ENCODE measurements around the gene HOMER3. TPM values are rescaled to one million over a fixed set of nuclear protein-coding genes. Genes with fewer than 3 reads are reported as not detected.

Gene HOMER3
- polyA plus RNA-seq, 1 donor from 2014 or later, result 83.6 TPM

GRCh38 chr19:18946918-18947317 is 5.9 kb upstream of the HOMER3 start:
- TF ChIP-seq SMC3 (conservative IDR thresholded peaks at IDR 0.05; ENCODE audit: poor library complexity), result no peak
- TF ChIP-seq EP300 (conservative IDR thresholded peaks at IDR 0.05; ENCODE audit: poor library complexity, severe bottlenecking), result no peak
- TF ChIP-seq RAD21 (conservative IDR thresholded peaks at IDR 0.05), result no peak
- TF ChIP-seq POLR2AphosphoS5 (IDR thresholded peaks at IDR 0.05), result no peak
- no peak for TF ChIP-seq CTCF (IDR thresholded peaks at IDR 0.05; ENCODE audit: poor library complexity, severe bottlenecking)
- TF ChIP-seq EZH2 (IDR thresholded peaks at IDR 0.05; ENCODE audit: borderline replicate concordance, insufficient read depth, low read length, poor library complexity, severe bottlenecking), result no peak
- no peak for TF ChIP-seq TAF1 (IDR thresholded peaks at IDR 0.05; ENCODE audit: low read depth)
- TF ChIP-seq REST (IDR thresholded peaks at IDR 0.05; ENCODE audit: borderline replicate concordance), result no peak
- no peak for TF ChIP-seq MXI1 (conservative IDR thresholded peaks at IDR 0.05; ENCODE audit: poor library complexity, severe bottlenecking)
- Histone ChIP-seq H3K27me3 (ENCODE audit: insufficient read depth, low read depth, low read length) (no peaks in the 10 kb centered on the region), H3K36me3 (ENCODE audit: insufficient read depth, low read length) (no peaks in the 10 kb centered on the region), H3K27ac (ENCODE audit: low read length) (no peak overlapping the region), H2AFZ (ENCODE audit: low read depth, low read length) (no peak overlapping the region), H4K20me1 (ENCODE audit: insufficient read depth) (no peaks in the 10 kb centered on the region), H3K79me2 (replicated peaks; ENCODE audit: insufficient read depth, low read length) (no peaks in the 10 kb centered on the region), H3K9ac (ENCODE audit: low read length) (no peak overlapping the region), H3K4me2 (ENCODE audit: low read length) (no peak overlapping the region), H3K9me2 (ENCODE audit: insufficient read depth, low read length) (no peaks in the 10 kb centered on the region), H3F3A (ENCODE audit: insufficient read depth, low read length, poor library complexity, severe bottlenecking) (no peaks in the 10 kb centered on the region), H3K4me3 (ENCODE audit: low read length) (no peak overlapping the region), H3K9me3 (ENCODE audit: low read length) (no peaks in the 10 kb centered on the region)

DNA sequence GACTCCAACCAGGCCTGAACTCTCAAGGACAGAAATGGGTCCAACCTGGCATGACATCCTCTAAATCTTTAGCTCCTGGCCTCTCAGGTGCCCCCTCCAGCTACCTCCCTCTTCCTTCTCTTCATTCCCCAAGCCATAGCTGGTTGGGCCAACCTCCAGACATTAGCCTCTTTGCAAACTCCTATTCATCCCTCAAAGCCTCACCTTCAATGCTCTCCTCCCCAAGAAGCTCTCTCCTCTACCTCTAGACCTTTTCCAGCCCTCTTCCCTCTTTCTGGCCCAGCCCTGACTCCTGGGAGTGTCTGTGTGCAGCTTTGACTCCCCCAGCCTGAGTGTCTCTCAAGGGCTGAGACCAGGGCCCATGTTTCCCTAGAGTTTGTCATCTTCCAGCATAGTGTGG is 5.3 kb upstream of the HOMER3 start:
- Histone ChIP-seq H3K36me3 (ENCODE audit: insufficient read depth, low read length) (no peaks in the 10 kb centered on the region), H3K9ac (ENCODE audit: low read length) (no peak overlapping the region), H3K4me3 (ENCODE audit: low read length) (no peak overlapping the region), H3K9me2 (ENCODE audit: insufficient read depth, low read length) (no peaks in the 10 kb centered on the region), H3K4me2 (ENCODE audit: low read length) (no peak overlapping the region), H3F3A (ENCODE audit: insufficient read depth, low read length, poor library complexity, severe bottlenecking) (no peaks in the 10 kb centered on the region), H3K27me3 (ENCODE audit: insufficient read depth, low read depth, low read length) (no peaks in the 10 kb centered on the region), H4K20me1 (ENCODE audit: insufficient read depth) (no peaks in the 10 kb centered on the region), H3K9me3 (ENCODE audit: low read length) (no peaks in the 10 kb centered on the region), H3K79me2 (replicated peaks; ENCODE audit: insufficient read depth, low read length) (no peaks in the 10 kb centered on the region), H3K27ac (ENCODE audit: low read length) (no peak overlapping the region), H2AFZ (ENCODE audit: low read depth, low read length) (no peak overlapping the region)
- TF ChIP-seq EZH2 (IDR thresholded peaks at IDR 0.05; ENCODE audit: borderline replicate concordance, insufficient read depth, low read length, poor library complexity, severe bottlenecking) (no peak), EP300 (conservative IDR thresholded peaks at IDR 0.05; ENCODE audit: poor library complexity, severe bottlenecking) (no peak), CTCF (IDR thresholded peaks at IDR 0.05; ENCODE audit: poor library complexity, severe bottlenecking) (no peak), RAD21 (conservative IDR thresholded peaks at IDR 0.05) (no peak), TAF1 (IDR thresholded peaks at IDR 0.05; ENCODE audit: low read depth) (no peak), REST (IDR thresholded peaks at IDR 0.05; ENCODE audit: borderline replicate concordance) (no peak), MXI1 (conservative IDR thresholded peaks at IDR 0.05; ENCODE audit: poor library complexity, severe bottlenecking) (no peak), POLR2AphosphoS5 (IDR thresholded peaks at IDR 0.05) (no peak), SMC3 (conservative IDR thresholded peaks at IDR 0.05; ENCODE audit: poor library complexity) (no peak)
